CD4-positive, alpha-beta T cell treated with Interleukin-21 for 1 hour (primary cell): ENCODE results near the gene BCKDHA.
A peak's percentile ranks its signal among the peaks of the same experiment; 100 is the strongest.
"Not testable (repeated sequence)": the region's sequence is repeated elsewhere in the genome, so short reads cannot be mapped to it uniquely, and the experiment has no call there.

Experiments used
- DNase-seq: peaks from one replicate; pipeline ENCODE4 v3.0.0-alpha.2; 2020

Gene BCKDHA

GRCh38 chr19:41408256-41408655 lies 10.6 kb downstream of the BCKDHA start:
- no peak for DNase-seq

GRCh38 chr19:41408846-41409245 lies 11.2 kb downstream of the BCKDHA start:
- not testable (repeated sequence) for DNase-seq

GRCh38 chr19:41409288-41409687 lies 11.7 kb downstream of the BCKDHA start:
- no peak for DNase-seq

GRCh38 chr19:41410336-41411054 lies 12.9 kb downstream of the BCKDHA start:
- DNase-seq = no peak

- DNase-seq = no peak
Observed at GRCh38 chr19:41411100-41411967, 13.7 kb downstream of the BCKDHA start.

GRCh38 chr19:41411968-41412265 lies 14.3 kb downstream of the BCKDHA start:
- DNase-seq = no peak

- DNase-seq = no peak
Observed at GRCh38 chr19:41412953-41413352, 15.3 kb downstream of the BCKDHA start.

GRCh38 chr19:41413947-41414346 lies 16.3 kb downstream of the BCKDHA start:
- no peak for DNase-seq

- DNase-seq = no peak
Observed at GRCh38 chr19:41414461-41414860, 16.8 kb downstream of the BCKDHA start.

- no peak for DNase-seq
Observed at GRCh38 chr19:41415154-41415571, 17.5 kb downstream of the BCKDHA start.

GRCh38 chr19:41416194-41416674 lies 18.6 kb downstream of the BCKDHA start:
- DNase-seq = no peak

- DNase-seq = no peak
Observed at GRCh38 chr19:41420101-41420880, 22.7 kb downstream of the BCKDHA start.

GRCh38 chr19:41421314-41421713 lies 23.7 kb downstream of the BCKDHA start:
- no peak for DNase-seq

- no peak for DNase-seq
Observed at GRCh38 chr19:41421973-41422372, 24.4 kb downstream of the BCKDHA start.

GRCh38 chr19:41422456-41422855 lies 24.8 kb downstream of the BCKDHA start:
- DNase-seq = no peak

- DNase-seq = no peak
Observed at GRCh38 chr19:41422955-41423354, 25.3 kb downstream of the BCKDHA start.

- no peak for DNase-seq
Observed at GRCh38 chr19:41424335-41425173, 26.9 kb downstream of the BCKDHA start.

GRCh38 chr19:41425174-41426115 lies 27.8 kb downstream of the BCKDHA start:
- no peak for DNase-seq

GRCh38 chr19:41426116-41426841 lies 28.7 kb downstream of the BCKDHA start:
- no peak for DNase-seq

- peak; percentile 51 for DNase-seq
Observed at GRCh38 chr19:41426952-41427646, 29.5 kb downstream of the BCKDHA start, which contains the start of gene B3GNT8. TSS of gene B3GNT8 (minus strand) at chr19:41427374. CDS start at chr19:41426778, 596 bp downstream.
